HG03139 (cell line): ENCODE data around the gene MTMR8.

Source experiments
- ATAC-seq: cut with Tn5 transposase; IDR thresholded peaks from one replicate; pipeline ENCODE4 v1.9.1; 2021; ENCODE audit not compliant: unreplicated experiment

The MTMR8 gene

DNA sequence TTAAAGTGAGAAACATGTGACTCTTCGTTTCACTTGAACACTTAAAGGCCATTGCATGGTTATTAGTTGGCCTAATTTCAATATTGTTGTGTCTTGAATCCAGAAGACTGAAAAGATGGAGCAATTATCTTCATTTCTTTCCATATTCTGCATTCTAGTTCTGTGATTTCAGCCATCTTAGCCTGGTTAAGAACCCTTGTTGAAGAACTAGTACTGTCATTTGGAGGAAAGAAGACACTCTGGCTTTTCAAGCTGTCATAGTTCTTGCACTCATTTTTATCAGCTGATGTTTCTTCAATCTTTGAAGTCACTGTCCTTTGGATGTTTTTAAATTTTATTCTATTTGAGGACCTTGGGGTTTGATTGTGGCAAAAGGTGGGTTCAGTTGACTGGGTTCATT lies 81.6 kb downstream of the MTMR8 start:
- no peak for ATAC-seq

DNA sequence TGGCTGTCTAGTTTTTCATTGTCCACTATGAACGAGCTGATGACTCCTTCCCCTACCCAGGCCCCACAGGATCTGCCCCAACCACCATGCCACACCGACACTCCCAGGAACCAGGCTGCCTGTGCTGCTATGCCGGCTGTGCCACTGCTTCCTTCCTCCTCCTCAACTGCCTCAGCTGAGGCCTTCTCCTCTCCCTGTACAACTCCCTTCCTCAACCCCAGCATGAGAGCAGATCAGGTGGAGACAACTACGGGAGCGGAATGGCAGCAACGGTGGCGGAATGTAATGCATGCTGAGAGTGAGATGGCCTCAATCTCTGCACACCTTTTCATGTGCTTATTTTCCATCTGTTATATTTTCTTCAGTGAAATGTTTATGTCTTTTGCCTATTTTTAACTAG lies 88.5 kb downstream of the MTMR8 start:
- ATAC-seq: no peak

DNA sequence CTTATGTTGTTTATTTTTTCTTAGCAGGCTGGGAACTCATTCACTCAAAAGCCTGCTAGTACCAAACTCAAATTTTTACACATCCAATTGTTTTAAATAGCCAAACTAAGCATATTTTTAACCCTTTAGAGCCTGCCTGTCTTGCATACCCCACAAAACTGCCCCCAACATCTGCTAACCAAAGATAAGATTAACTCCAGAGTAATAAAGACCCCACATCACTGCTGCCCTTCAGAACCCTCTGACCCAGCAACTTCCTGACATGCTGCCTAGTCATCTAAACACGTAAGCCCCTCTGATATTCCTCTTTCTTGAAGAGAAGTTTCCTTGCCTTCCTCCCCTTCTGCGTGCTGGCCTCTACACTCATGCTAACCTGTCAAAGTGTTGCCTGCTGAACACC lies 104.1 kb downstream of the MTMR8 start:
- ATAC-seq: no peak

DNA sequence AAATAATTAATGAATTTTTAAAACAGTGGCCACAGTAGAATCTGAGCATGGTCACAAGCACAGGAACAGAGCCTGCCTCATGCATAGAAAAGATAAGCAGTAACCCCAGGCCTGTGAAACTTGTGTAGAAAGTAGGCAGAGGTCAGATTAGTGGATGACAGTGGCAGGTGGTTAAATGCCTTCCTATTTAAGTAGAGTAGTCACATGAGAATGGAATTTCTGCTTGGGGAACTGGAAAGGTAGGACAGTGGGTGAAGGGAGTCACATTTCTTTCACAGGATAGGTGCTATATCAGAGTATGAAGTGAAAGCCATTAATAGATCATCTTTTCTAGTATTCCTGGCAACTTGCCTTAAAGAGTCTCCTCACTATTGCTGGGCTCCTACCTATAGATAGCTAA lies 130.0 kb downstream of the MTMR8 start:
- no peak for ATAC-seq

DNA sequence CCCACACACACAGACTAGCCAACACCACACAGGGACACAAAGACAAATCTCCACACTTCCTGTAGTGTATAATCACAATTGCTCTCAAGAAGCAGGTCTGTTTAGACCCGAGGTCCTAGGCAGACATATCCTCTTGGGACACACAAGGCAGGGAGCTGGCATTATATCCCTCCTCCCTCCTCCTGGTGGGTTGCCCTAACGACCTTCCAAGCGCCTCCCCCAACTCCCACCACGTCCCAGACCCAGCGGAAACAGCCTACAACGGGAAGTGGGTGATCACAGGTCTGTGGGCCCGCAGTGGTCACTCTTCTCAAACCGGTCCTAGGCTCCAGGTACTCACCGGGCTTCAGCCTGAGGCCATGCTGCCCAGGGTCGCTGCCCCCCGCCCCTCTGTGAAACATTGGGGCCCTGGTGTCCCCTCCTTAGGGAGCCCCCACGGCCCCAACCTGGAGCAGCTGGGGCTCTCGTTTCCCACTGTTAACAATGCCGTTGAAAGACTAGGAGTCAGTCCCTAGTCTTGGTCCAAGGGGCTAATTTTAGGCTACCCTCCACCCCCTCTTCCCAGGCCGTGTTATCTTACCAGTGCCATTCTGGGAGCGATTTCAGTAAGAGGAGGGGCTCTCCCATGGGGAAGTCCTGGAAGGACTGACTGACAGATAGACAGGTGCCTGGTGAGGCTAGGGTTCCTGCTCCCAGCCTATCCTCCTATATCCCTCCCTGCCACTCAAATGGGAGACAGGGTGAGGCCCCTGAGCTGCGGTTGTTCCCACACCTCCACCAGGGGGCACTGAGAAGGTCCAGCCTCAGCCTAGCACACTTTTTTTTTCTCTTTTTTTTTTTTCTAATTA lies 164.9 kb downstream of the MTMR8 start, which contains the start of gene ASB12:
TSS of gene ASB12 (minus strand) at position 485 of the 848 bp plus-strand sequence. CDS start 4,957 bp downstream, outside the sequence.
- no peak for ATAC-seq

DNA sequence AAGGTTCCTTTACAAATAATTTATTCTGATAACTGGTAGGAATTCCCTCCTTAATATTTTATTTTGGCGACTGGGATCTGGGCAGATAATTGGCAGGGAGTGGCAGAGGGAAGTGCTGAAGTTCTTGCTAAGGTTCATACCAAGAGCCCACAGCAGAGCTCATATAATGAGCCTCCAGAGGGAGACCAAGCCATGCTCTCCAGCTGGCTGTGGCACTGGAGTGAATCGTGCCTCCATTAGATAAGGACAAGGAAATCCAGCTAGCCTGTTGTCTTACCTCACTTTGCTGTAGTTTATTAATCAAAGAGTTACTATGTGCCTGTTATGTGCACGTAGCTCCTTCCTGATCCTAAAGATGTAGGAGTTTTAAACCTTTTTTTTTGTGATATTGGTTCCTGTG lies 166.1 kb downstream of the MTMR8 start:
- no peak for ATAC-seq
